Dermis blood vessel endothelial cell (primary cell): ENCODE measurements around the gene SLK. TPM values are rescaled to one million over a fixed set of nuclear protein-coding genes. Genes with fewer than 3 reads are reported as not detected.

Experiments used
- DNase-seq: peaks from one replicate; pipeline ENCODE4 v3.0.0; 2010
- total RNA-seq: library from RNA; depleted of rRNA; stranded (reverse); fragments of >200 nt; gene quantifications from 2 replicates; pipeline ENCODE4 v1.2.3, GENCODE V29; 2014

The SLK gene
- total RNA-seq, result 80.3 and 99.9 TPM in 2 replicates

GRCh38 chr10:103966671-103967447 lies at the start of gene SLK:
Gene SLK, plus strand, starts transcription at chr10:103967140. Its CDS starts 606 bp downstream, at chr10:103967746.
- DNase-seq, result peak; percentile 93

GRCh38 chr10:103917302-103918052 lies 49.5 kb upstream of the SLK start:
- peak; percentile 66 for DNase-seq

DNA sequence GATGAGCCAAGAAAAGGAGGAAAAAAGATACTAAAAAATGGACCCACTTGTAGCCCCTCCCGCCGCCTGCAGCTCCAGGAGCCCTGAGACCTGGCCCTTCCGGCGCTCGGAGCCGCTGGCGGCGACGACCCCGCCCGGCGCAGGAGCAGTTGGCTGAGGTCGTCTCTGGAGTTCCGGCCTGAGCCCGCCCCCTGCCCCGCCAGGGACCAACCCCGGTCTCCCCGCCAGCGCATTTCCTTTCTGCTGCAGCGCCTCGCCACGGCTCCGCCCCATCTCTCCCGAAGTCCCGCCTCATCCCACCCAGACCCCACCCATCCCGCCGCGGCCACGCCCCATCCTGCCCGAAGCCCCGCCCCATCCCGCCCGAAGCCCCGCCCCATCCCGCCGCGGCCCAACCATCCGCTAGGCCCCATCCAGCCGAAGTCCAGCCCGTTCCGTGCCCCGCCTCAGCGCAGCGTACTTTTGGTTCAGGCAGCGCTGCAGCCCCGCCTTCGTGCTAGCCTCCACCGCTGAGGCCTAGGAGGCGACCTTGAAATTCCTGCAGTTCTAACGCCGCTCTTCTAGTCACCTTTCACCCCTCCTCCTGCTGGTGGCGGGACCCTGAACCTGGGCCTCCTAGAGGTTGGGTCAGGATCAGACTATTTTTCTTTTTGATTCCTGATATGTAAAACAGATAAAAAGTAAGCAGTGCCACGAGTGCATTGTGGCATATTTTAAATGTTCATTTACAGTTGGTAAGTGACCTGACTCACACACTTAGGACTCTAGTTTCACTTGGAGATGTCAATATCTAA lies 48.7 kb upstream of the SLK start, which contains the start of gene STN1:
Gene STN1, minus strand, starts transcription at position 132 of the 794 bp plus-strand sequence. CDS start 590 bp downstream, outside the sequence.
- DNase-seq, result peak; percentile 98

GRCh38 chr10:103919648-103920025 lies 47.3 kb upstream of the SLK start:
- no peak for DNase-seq

DNA sequence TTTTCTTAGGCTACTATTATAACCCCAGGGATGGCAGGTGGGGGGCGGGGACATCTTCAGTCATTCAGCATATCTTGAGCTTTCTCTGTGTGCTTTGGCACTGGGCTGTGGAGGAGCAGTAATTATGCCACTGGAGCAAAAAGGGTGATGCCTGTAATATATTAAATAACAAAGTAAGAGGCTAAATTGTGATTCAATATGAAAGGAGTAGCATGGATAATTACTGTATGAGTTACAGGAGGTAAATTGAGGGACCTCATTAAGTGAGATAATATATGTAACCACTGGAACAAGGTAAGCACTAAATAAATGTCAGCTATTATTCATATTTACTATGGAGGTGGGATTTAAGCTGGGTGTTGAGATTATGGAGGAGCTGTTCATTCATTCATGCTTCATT lies 45.7 kb upstream of the SLK start:
- no peak for DNase-seq

GRCh38 chr10:103921750-103922195 lies 45.2 kb upstream of the SLK start:
- peak; percentile 49 for DNase-seq

DNA sequence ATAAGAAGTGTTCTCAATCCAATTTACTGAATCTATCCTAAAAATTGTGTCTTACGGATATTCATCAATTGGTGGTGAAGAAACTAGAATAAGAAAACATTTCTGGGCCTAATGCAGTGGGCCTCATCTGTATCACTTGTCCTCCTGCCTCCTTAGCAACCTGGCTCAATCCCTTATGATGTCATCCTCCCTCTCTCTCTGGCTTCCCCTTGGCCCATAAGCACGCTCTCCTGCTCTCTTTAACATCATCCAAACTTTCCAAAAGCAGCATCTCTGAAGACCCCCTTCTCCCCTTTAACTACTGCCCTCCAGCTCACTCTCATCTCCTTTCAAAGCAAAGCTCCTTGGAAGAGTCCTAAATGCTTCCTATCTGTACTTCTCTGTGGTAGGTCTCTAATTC lies 44.3 kb upstream of the SLK start:
- no peak for DNase-seq

- no peak for DNase-seq
These were observed 43.4 kb upstream of the SLK start for GRCh38 chr10:103923502-103923901.

GRCh38 chr10:103925591-103925990 lies 41.3 kb upstream of the SLK start:
- no peak for DNase-seq

DNA sequence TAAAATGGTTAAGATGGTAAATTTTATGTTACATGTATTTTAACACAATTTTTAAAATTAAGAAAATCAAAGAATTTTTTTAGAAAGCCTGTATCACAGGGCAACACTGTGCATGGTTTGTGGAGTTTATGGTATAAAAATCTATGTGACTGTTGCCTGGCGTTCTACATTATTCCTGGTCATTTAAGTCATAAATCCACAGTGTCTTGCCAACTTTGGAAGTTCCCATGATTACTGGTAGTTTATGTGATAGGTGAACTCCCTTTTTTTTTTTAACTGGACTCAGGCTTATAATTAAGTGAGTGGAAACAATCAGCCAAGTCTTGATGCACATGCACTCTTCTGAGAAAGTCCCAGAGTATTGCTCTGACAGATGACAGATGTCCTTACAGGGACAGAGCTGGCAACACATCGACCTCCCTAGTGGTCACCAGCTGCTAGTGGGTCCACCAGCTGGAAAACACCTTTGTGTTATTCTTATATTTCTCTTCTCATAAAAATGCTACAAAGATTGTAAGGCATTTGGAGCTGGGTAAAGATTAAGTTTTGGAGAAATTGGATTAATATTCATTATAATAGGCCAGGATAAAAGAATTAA lies 40.1 kb upstream of the SLK start:
- no peak for DNase-seq

GRCh38 chr10:103928784-103929183 lies 38.2 kb upstream of the SLK start:
- no peak for DNase-seq

- no peak for DNase-seq
These were observed 37.5 kb upstream of the SLK start for GRCh38 chr10:103929381-103929921.

GRCh38 chr10:103930449-103930848 lies 36.5 kb upstream of the SLK start:
- DNase-seq, result no peak

- no peak for DNase-seq
These were observed 36.1 kb upstream of the SLK start for GRCh38 chr10:103930881-103931280.

DNA sequence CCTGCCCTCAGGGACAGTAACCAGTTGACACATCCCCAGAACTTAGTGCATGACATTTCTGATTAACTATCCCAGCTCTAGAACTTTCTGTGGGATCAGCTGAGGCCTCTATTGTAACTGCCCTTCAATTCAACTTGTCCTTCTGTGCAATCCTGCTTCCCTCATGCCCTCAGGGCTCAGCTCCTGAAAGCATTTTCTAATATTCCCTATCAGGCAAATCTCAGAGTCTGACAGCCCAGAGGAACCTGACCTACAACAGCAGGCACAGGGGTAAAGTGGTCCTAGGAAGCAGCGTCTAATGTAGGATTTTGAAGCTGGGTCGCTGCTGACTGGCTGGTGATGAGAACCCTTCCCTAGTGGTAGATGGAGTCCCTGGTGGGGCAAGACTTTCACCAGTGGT lies 35.3 kb upstream of the SLK start:
- no peak for DNase-seq

- DNase-seq, result no peak
These were observed 34.7 kb upstream of the SLK start for GRCh38 chr10:103932271-103932670.

- DNase-seq, result no peak
These were observed 34.0 kb upstream of the SLK start for GRCh38 chr10:103932971-103933370.

GRCh38 chr10:103933557-103934121 lies 33.3 kb upstream of the SLK start:
- no peak for DNase-seq

DNA sequence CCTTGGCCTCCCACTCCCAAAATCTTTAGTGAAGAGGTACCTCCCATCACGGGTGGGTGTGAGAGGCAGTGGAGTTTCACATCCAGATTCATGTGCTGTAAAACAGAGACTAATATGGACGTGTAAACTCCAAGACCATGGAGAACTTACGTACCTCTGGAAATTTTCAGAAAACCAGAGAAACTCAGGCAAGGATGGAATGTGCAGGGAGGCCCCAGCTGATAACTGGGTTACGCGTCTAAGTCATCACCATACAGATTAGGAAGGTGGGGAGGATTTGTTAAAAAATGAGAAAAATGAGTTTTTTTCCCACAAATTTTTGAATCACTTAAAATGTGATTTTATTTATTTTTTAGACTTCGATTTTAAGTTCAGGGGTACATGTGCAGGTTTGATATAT lies 32.6 kb upstream of the SLK start:
- no peak for DNase-seq

GRCh38 chr10:103936022-103936421 lies 30.9 kb upstream of the SLK start:
- DNase-seq, result no peak

- no peak for DNase-seq
These were observed 27.4 kb upstream of the SLK start for GRCh38 chr10:103939522-103939921.

GRCh38 chr10:103941801-103942200 lies 25.1 kb upstream of the SLK start:
- DNase-seq, result no peak
